Kidney (tissue), 14 donors: Measurements from ENCODE around the gene ERFE. TPM values are rescaled to one million over a fixed set of nuclear protein-coding genes. Genes with fewer than 3 reads are reported as not detected.

Experiments used
- DNase-seq, 5 donors: peaks; one replicate each; pipeline ENCODE4 v3.0.0-alpha.2; 2013 to 2020
- FAIRE-seq: peaks from 2 replicates; lab custom pipeline; 2012; peaks lifted over from hg19 to GRCh38; lab: Jason Lieb, UNC
- H3K27ac ChIP-seq, 2 donors: one replicate each; pipeline ENCODE4 v1.7.0; 2013; ENCODE audit warnings: low read depth in 2 of 2, low read length in 2 of 2, inconsistent platforms in 1 of 2
- H3K27me3 ChIP-seq: one replicate; pipeline ENCODE4 v1.7.1; 2013; ENCODE audit warnings: low read length, inconsistent platforms; ENCODE audit not compliant: control insufficient read depth, insufficient read depth
- H3K36me3 ChIP-seq, 3 donors: one replicate each; pipeline versions ENCODE4 v1.7.0 to v1.7.1; 2013; ENCODE audit warnings: low read length in 3 of 3, control low read depth in 1 of 3, inconsistent platforms in 1 of 3; ENCODE audit not compliant: insufficient read depth in 3 of 3, control insufficient read depth in 2 of 3
- H3K4me1 ChIP-seq, 3 donors: one replicate each; pipeline versions ENCODE4 v1.7.0 to v1.7.1; 2013; ENCODE audit warnings: low read length in 3 of 3, inconsistent platforms in 1 of 3, low read depth in 1 of 3; ENCODE audit not compliant: control insufficient read depth in 2 of 3, insufficient read depth in 2 of 3
- H3K4me3 ChIP-seq, 3 donors: one replicate each; pipeline versions ENCODE4 v1.7.0 to v1.8.1; 2013; ENCODE audit warnings: low read length in 3 of 3, control low read depth in 1 of 3, inconsistent platforms in 1 of 3
- H3K9ac ChIP-seq, 3 donors: one replicate each; pipeline versions ENCODE4 v1.7.0 to v1.7.1; 2013; ENCODE audit warnings: low read length in 3 of 3, control low read depth in 1 of 3, inconsistent platforms in 1 of 3
- H3K9me3 ChIP-seq, 3 donors: one replicate each; pipeline versions ENCODE4 v1.7.0 to v1.7.1; 2013; ENCODE audit warnings: low read length in 3 of 3, control low read depth in 1 of 3, inconsistent platforms in 1 of 3; ENCODE audit not compliant: control insufficient read depth in 2 of 3, insufficient read depth in 1 of 3
- CTCF ChIP-seq: IDR thresholded peaks from 3 replicates; pipeline ENCODE4 v1.5.1; 2012; ENCODE audit warnings: mild to moderate bottlenecking, moderate library complexity, borderline replicate concordance; ENCODE audit not compliant: insufficient read depth; ENCODE audit errors: extremely low read depth
- intact Hi-C: fragments of 100-400 bp; cut with DNase I; formaldehyde crosslinking; loops from one replicate; pipeline ENCODE4 v1.11.1; 2022
- polyA plus RNA-seq: library from polyadenylated mRNA; stranded (reverse); fragments of 350-450 nt; fragmentation: Illumina TruSeq; extraction: RNeasy Lipid Tissue Mini Kit (QIAGEN cat#74804); gene quantifications from one replicate; pipeline ENCODE4 v1.2.3, GENCODE V29; 2014; ENCODE audit warnings: low read depth, low replicate concordance; ENCODE audit not compliant: insufficient read depth
- total RNA-seq: library from RNA; stranded (reverse); fragmentation: NEBNext Ultra II Directional; extraction: Animal tissue kit (Norgen Biotek cat#: 25700); gene quantifications from one replicate; pipeline ENCODE4 v1.2.1, GENCODE V29; 2021
- donor health status: control.
- donor health status: control.
- donor health status: control.
- donor health status: control.
- donor health status: control.
- donor health status: DM: yes; HTN: yes; CAD: no.
- donor health status: Normal renal cell carcinoma (clear cell type).

Gene ERFE
- total and polyA plus RNA-seq, 2 donors from 2014 or later, result 1.6 to 61.4 TPM

- Histone ChIP-seq H3K9ac (peak within 1 kb of the TSS; percentile 45 to 93 (median 78)), H3K4me1 (peaks cover 0 to 16% (median 10%) of the 10 kb centered on the region in 3 donors), H3K27ac (peak within 1 kb of the TSS; percentile 75 to 82), H3K27me3 (no peaks in the 10 kb centered on the region), H3K4me3 (peak within 1 kb of the TSS; percentile 71 to 90 (median 88)), H3K9me3 (no peaks in the 10 kb centered on the region), H3K36me3 (no peaks in the 10 kb centered on the region)
- FAIRE-seq (no peak), DNase-seq (peak; percentile 90 to 97 (median 91))
- intact Hi-C loops, result no loop called here
- no peak for TF ChIP-seq CTCF
Measured at GRCh38 chr2:238203094-238203972, 44.6 kb downstream of the ERFE start, which contains the start of gene ILKAP. Gene ILKAP, minus strand, starts transcription at chr2:238203695. Its CDS starts 142 bp downstream, at chr2:238203553.

- no peaks in the 10 kb centered on the region for H3K9me3 ChIP-seq
- H3K4me1 ChIP-seq, result peaks cover 0 to 16% (median 10%) of the 10 kb centered on the region in 3 donors
- no peaks in the 10 kb centered on the region for H3K36me3 ChIP-seq
- intact Hi-C loops, result no loop called here
- peak overlapping the region in 2 of 3 donors; percentile 74 to 91 for H3K9ac ChIP-seq
- peak overlapping the region; percentile 71 to 73 for H3K27ac ChIP-seq
- TF ChIP-seq CTCF, result no peak
- H3K4me3 ChIP-seq, result peak overlapping the region; percentile 56 to 73 (median 65)
- FAIRE-seq (no peak), DNase-seq (peak in 1 of 5 donors; percentile 58)
- H3K27me3 ChIP-seq, result no peaks in the 10 kb centered on the region
Measured at GRCh38 chr2:238203973-238204683, 45.4 kb downstream of the ERFE start.

- DNase-seq, result no peak
- no peaks in the 10 kb centered on the region for H3K36me3 ChIP-seq
- H3K4me1 ChIP-seq, result peaks cover 0 to 7% (median 4%) of the 10 kb centered on the region in 3 donors
- no peak overlapping the region for H3K27ac ChIP-seq
- H3K9ac ChIP-seq, result no peak overlapping the region
- no peaks in the 10 kb centered on the region for H3K9me3 ChIP-seq
- no peak for FAIRE-seq
- H3K4me3 ChIP-seq, result no peak overlapping the region
- intact Hi-C loops, result no loop called here
- no peak for TF ChIP-seq CTCF
- H3K27me3 ChIP-seq, result no peaks in the 10 kb centered on the region
Measured at GRCh38 chr2:238207006-238207405, 48.2 kb downstream of the ERFE start.
